GM19455 (cell line): Measurements from ENCODE around the gene XBP1.
"Not testable (repeated sequence)": the region's sequence is repeated elsewhere in the genome, so short reads cannot be mapped to it uniquely, and the experiment has no call there.

ENCODE experiments used
- ATAC-seq: cut with Tn5 transposase; IDR thresholded peaks from one replicate; pipeline ENCODE4 v1.9.1; 2021; ENCODE audit not compliant: unreplicated experiment

Gene XBP1

GRCh38 chr22:28754512-28754911, 45.9 kb downstream of the XBP1 start:
- ATAC-seq, result not testable (repeated sequence)

- no peak for ATAC-seq
Observed at GRCh38 chr22:28750471-28750881, 49.9 kb downstream of the XBP1 start.
